WTC11 (cell line): ENCODE measurements around the gene UROC1. TPM values are rescaled to one million over a fixed set of nuclear protein-coding genes. Genes with fewer than 3 reads are reported as not detected.

Experiments used
- ATAC-seq: fragments of 200-7000 bp; cut with Tn5 transposase; 2 replicates; pipeline ENCODE4 v1.10.0; 2021; ENCODE audit warnings: mild to moderate bottlenecking, moderate library complexity
- CTCF ChIA-PET: fragments of 300-600 bp; sonication (Branson Sonifier 250); formaldehyde crosslinking; loops from one replicate; lab custom pipeline; 2021; ENCODE audit warnings: antibody characterized with exemption; lab: Charles Lee
- POLR2A ChIA-PET: fragments of 350-600 bp; sonication (Branson Sonifier 250); formaldehyde crosslinking; loops from one replicate; lab custom pipeline; 2021; ENCODE audit warnings: antibody characterized with exemption; lab: Charles Lee
- DNase-seq: peaks from one replicate; pipeline ENCODE4 v3.0.0; 2021; ENCODE audit warnings: low spot score
- H3K27ac Mint-ChIP-seq: 2 replicates; pipeline ENCODE4 v1.8.0; 2021; ENCODE audit warnings: mixed read lengths
- H3K27me3 Mint-ChIP-seq: 2 replicates; pipeline ENCODE4 v1.8.0; 2021; ENCODE audit warnings: low read depth, mild to moderate bottlenecking, moderate library complexity, mixed read lengths
- H3K36me3 Mint-ChIP-seq: 2 replicates; pipeline ENCODE4 v1.8.0; 2021; ENCODE audit warnings: mixed read lengths
- H3K4me1 Mint-ChIP-seq: 2 replicates; pipeline ENCODE4 v1.8.0; 2022; ENCODE audit warnings: mixed read lengths
- H3K4me3 Mint-ChIP-seq: 2 replicates; pipeline ENCODE4 v1.8.0; 2021; ENCODE audit warnings: mild to moderate bottlenecking, moderate library complexity, mixed read lengths
- H3K9me3 Mint-ChIP-seq: 2 replicates; pipeline ENCODE4 v1.8.0; 2021; ENCODE audit warnings: mixed read lengths
- ETV6 ChIP-seq: sonication (generic); formaldehyde crosslinking; IDR thresholded peaks from 2 replicates; pipeline ENCODE4 v1.8.1; 2022; ENCODE audit warnings: mild to moderate bottlenecking, missing genetic modification reagents
- JUN ChIP-seq: sonication (generic); formaldehyde crosslinking; IDR thresholded peaks from 2 replicates; pipeline ENCODE4 v1.8.0; 2023; ENCODE audit warnings: mild to moderate bottlenecking, missing genetic modification reagents
- KAT7 ChIP-seq: sonication (generic); formaldehyde crosslinking; IDR thresholded peaks from 2 replicates; pipeline ENCODE4 v1.8.1; 2023; ENCODE audit warnings: missing genetic modification reagents, mild to moderate bottlenecking, borderline replicate concordance
- SMAD4 ChIP-seq: sonication (generic); formaldehyde crosslinking; IDR thresholded peaks from 2 replicates; pipeline ENCODE4 v1.8.0; 2022; ENCODE audit warnings: mild to moderate bottlenecking, missing genetic modification reagents
- ZNF317 ChIP-seq: sonication (generic); formaldehyde crosslinking; IDR thresholded peaks from 2 replicates; pipeline ENCODE4 v1.8.1; 2023; ENCODE audit warnings: low read depth, mild to moderate bottlenecking, moderate library complexity, missing genetic modification reagents, borderline replicate concordance
- ZNF423 ChIP-seq: fragments of 250-450 bp; sonication (Bioruptor Pico); IDR thresholded peaks from 2 replicates; pipeline ENCODE4 v2.1.2; 2022; ENCODE audit warnings: mild to moderate bottlenecking, moderate library complexity
- total RNA-seq: library from RNA; stranded (reverse); gene quantifications from 3 replicates; pipeline ENCODE4 v1.2.3, GENCODE V29; 2021
- TF ChIP-seq, protein P1 (sequence below): sonication (generic); formaldehyde crosslinking; IDR thresholded peaks from 2 replicates; pipeline ENCODE4 v1.8.0; 2023; ENCODE audit warnings: missing genetic modification reagents, mild to moderate bottlenecking, borderline replicate concordance
- TF ChIP-seq, protein P2 (sequence below): sonication (generic); formaldehyde crosslinking; IDR thresholded peaks from 2 replicates; pipeline ENCODE4 v1.8.1; 2022; ENCODE audit warnings: missing genetic modification reagents, borderline replicate concordance
- TF ChIP-seq, protein P3 (sequence below): sonication (generic); formaldehyde crosslinking; IDR thresholded peaks from 2 replicates; pipeline ENCODE4 v1.8.1; 2022; ENCODE audit warnings: low read depth, mild to moderate bottlenecking, moderate library complexity, missing genetic modification reagents, borderline replicate concordance
- TF ChIP-seq, protein P4 (sequence below): sonication (generic); formaldehyde crosslinking; IDR thresholded peaks from 2 replicates; pipeline ENCODE4 v1.8.0; 2022; ENCODE audit warnings: mild to moderate bottlenecking, missing genetic modification reagents
- TF ChIP-seq, protein P5 (sequence below): fragments of 250-450 bp; sonication (Bioruptor Pico); IDR thresholded peaks from 2 replicates; pipeline ENCODE4 v1.9.0; 2021; ENCODE audit warnings: mild to moderate bottlenecking
- TF ChIP-seq, protein P6 (sequence below): sonication (generic); formaldehyde crosslinking; IDR thresholded peaks from 2 replicates; pipeline ENCODE4 v1.8.1; 2023; ENCODE audit warnings: mild to moderate bottlenecking, missing genetic modification reagents, moderate library complexity
- TF ChIP-seq, protein P7 (sequence below): sonication (generic); formaldehyde crosslinking; IDR thresholded peaks from 2 replicates; pipeline ENCODE4 v1.8.0; 2022; ENCODE audit warnings: mild to moderate bottlenecking, missing genetic modification reagents

UROC1 gene
- total RNA-seq, 1 experiment from 2014 or later = not detected

DNA sequence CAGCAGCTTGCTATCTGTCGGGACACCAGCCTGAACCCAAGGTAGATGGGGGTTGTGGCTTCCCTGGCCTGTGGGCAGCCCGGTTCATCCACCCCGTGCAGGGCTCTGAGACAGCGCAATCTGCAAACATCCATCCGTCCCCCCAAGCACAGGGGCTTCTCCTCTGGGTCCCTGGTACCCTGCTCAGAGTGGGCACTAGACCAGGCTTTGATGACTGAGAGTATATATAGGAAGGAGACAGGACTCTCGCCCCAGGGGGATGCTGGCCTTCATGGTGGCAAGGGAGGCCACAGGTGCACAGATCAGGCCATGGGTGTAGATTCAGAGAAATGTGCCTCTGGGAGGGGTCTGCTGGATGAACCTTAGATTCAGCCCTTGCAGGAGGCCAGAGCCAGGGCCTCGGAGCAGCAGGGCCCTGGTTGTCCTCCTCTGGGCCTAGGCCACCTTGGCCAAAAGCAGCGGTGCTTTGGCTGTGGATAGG lies 82.6 kb downstream of the UROC1 start:
- H3K36me3 Mint-ChIP-seq = peaks cover 12% of the 10 kb centered on the region; the same call in 1 of the 2 replicates
- H3K27me3 Mint-ChIP-seq = no peaks in the 10 kb centered on the region
- DNase-seq (no peak), ATAC-seq (no peak)
- TF ChIP-seq, protein P1, sequence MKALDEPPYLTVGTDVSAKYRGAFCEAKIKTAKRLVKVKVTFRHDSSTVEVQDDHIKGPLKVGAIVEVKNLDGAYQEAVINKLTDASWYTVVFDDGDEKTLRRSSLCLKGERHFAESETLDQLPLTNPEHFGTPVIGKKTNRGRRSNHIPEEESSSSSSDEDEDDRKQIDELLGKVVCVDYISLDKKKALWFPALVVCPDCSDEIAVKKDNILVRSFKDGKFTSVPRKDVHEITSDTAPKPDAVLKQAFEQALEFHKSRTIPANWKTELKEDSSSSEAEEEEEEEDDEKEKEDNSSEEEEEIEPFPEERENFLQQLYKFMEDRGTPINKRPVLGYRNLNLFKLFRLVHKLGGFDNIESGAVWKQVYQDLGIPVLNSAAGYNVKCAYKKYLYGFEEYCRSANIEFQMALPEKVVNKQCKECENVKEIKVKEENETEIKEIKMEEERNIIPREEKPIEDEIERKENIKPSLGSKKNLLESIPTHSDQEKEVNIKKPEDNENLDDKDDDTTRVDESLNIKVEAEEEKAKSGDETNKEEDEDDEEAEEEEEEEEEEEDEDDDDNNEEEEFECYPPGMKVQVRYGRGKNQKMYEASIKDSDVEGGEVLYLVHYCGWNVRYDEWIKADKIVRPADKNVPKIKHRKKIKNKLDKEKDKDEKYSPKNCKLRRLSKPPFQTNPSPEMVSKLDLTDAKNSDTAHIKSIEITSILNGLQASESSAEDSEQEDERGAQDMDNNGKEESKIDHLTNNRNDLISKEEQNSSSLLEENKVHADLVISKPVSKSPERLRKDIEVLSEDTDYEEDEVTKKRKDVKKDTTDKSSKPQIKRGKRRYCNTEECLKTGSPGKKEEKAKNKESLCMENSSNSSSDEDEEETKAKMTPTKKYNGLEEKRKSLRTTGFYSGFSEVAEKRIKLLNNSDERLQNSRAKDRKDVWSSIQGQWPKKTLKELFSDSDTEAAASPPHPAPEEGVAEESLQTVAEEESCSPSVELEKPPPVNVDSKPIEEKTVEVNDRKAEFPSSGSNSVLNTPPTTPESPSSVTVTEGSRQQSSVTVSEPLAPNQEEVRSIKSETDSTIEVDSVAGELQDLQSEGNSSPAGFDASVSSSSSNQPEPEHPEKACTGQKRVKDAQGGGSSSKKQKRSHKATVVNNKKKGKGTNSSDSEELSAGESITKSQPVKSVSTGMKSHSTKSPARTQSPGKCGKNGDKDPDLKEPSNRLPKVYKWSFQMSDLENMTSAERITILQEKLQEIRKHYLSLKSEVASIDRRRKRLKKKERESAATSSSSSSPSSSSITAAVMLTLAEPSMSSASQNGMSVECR = no peak
- TF ChIP-seq, protein P2, sequence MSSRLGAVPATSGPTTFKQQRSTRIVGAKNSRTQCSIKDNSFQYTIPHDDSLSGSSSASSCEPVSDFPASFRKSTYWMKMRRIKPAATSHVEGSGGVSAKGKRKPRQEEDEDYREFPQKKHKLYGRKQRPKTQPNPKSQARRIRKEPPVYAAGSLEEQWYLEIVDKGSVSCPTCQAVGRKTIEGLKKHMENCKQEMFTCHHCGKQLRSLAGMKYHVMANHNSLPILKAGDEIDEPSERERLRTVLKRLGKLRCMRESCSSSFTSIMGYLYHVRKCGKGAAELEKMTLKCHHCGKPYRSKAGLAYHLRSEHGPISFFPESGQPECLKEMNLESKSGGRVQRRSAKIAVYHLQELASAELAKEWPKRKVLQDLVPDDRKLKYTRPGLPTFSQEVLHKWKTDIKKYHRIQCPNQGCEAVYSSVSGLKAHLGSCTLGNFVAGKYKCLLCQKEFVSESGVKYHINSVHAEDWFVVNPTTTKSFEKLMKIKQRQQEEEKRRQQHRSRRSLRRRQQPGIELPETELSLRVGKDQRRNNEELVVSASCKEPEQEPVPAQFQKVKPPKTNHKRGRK (CRISPR knock-in tag) = no peak
- TF ChIP-seq JUN (CRISPR knock-in tag) (no peak), ZNF423 (CRISPR knock-in tag) (no peak), SMAD4 (CRISPR knock-in tag) (no peak), ZNF317 (CRISPR knock-in tag) (no peak), ETV6 (CRISPR knock-in tag) (no peak), KAT7 (CRISPR knock-in tag) (no peak)
- TF ChIP-seq, protein P3, sequence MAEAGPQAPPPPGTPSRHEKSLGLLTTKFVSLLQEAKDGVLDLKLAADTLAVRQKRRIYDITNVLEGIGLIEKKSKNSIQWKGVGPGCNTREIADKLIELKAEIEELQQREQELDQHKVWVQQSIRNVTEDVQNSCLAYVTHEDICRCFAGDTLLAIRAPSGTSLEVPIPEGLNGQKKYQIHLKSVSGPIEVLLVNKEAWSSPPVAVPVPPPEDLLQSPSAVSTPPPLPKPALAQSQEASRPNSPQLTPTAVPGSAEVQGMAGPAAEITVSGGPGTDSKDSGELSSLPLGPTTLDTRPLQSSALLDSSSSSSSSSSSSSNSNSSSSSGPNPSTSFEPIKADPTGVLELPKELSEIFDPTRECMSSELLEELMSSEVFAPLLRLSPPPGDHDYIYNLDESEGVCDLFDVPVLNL (CRISPR knock-in tag) = no peak
- TF ChIP-seq, protein P4, sequence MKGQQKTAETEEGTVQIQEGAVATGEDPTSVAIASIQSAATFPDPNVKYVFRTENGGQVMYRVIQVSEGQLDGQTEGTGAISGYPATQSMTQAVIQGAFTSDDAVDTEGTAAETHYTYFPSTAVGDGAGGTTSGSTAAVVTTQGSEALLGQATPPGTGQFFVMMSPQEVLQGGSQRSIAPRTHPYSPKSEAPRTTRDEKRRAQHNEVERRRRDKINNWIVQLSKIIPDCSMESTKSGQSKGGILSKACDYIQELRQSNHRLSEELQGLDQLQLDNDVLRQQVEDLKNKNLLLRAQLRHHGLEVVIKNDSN (CRISPR knock-in tag) = no peak
- TF ChIP-seq, protein P5, sequence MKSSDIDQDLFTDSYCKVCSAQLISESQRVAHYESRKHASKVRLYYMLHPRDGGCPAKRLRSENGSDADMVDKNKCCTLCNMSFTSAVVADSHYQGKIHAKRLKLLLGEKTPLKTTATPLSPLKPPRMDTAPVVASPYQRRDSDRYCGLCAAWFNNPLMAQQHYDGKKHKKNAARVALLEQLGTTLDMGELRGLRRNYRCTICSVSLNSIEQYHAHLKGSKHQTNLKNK (CRISPR knock-in tag) = no peak
- TF ChIP-seq, protein P6, sequence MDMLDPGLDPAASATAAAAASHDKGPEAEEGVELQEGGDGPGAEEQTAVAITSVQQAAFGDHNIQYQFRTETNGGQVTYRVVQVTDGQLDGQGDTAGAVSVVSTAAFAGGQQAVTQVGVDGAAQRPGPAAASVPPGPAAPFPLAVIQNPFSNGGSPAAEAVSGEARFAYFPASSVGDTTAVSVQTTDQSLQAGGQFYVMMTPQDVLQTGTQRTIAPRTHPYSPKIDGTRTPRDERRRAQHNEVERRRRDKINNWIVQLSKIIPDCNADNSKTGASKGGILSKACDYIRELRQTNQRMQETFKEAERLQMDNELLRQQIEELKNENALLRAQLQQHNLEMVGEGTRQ (CRISPR knock-in tag) = no peak
- peaks cover 4% of the 10 kb centered on the region; the same call in 1 of the 2 replicates for H3K9me3 Mint-ChIP-seq
- POLR2A ChIA-PET = no interaction called here
- no peak overlapping the region for H3K27ac Mint-ChIP-seq
- H3K4me3 Mint-ChIP-seq = no peak overlapping the region
- CTCF ChIA-PET = no interaction called here
- peaks cover 4% of the 10 kb centered on the region; the same call in 1 of the 2 replicates for H3K4me1 Mint-ChIP-seq

DNA sequence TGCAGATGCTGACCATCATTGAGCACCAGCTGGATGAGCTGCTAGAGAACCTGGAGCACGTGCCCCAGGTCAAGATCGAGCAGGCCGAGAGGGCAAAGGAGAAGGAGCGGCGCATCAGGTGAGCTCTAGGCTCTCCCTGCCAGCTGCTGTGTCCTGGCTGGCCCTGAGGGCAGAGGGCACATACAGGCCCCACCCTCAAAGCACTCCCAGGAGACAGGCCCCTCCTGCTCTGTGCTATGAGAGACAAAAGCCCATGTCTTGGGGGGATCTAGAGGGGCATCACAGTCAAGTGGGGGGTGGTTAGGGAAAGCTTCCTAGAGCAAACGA lies 83.3 kb downstream of the UROC1 start:
- Mint-ChIP-seq H3K4me3 (no peak overlapping the region), H3K36me3 (peaks cover 10% of the 10 kb centered on the region; the same call in 1 of the 2 replicates), H3K27me3 (no peaks in the 10 kb centered on the region), H3K9me3 (peaks cover 4% of the 10 kb centered on the region; the same call in 1 of the 2 replicates), H3K27ac (no peak overlapping the region), H3K4me1 (0 out of 2 replicates have a peak, but pooled peaks cover 2% of the 10 kb centered on the region)
- no peak for ATAC-seq
- CTCF ChIA-PET = interaction anchor here (0.6 to 1.2 kb wide), 3 partner anchors 8 to 221 kb away, joined by 3 read pairs; no protein-coding TSS in a partner anchor
- DNase-seq = no peak
- POLR2A ChIA-PET = no interaction called here
- TF ChIP-seq, protein P7, sequence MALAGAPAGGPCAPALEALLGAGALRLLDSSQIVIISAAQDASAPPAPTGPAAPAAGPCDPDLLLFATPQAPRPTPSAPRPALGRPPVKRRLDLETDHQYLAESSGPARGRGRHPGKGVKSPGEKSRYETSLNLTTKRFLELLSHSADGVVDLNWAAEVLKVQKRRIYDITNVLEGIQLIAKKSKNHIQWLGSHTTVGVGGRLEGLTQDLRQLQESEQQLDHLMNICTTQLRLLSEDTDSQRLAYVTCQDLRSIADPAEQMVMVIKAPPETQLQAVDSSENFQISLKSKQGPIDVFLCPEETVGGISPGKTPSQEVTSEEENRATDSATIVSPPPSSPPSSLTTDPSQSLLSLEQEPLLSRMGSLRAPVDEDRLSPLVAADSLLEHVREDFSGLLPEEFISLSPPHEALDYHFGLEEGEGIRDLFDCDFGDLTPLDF = no peak
